Hypothalamus (tissue), 51 donors: ENCODE data around the gene LMO1.

ENCODE experiments used
- DNase-seq, 51 donors: peaks; one replicate each; lab custom pipeline; 2025; lab: John Stamatoyannopoulos, UW

LMO1 gene

DNA sequence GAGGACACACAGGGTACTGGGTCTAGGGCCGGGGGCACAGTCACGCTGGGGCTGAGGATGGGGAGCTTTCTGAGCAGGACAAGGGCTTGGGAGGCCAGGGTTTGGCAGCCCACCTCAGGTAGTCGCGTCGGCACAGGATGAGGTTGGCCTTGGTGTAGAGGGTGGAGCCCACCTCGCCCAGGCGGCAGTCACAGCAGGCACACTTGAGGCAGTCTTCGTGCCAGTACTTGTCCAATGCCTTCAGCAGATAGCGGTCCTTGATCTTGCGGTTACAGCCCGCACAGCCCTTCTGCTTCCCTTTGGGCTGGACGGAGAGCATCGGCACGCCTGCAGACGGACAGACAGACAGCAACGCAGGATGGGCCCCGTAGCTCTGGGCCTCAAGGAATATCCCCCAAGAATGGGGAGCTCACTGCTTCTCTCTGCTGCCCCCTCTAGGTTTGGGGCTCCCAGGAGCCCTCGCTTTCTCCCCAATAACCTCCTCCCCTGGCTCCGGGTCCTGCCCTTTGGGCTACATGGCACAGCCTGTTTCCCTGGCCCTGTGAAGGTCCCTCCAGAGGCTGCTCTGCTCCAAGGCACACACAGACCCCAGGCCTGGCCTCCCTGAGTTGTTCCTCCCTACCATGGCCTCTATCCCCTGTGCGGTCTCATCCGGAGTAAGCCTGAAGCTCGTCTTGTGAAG, 33.4 kb downstream of the LMO1 start:
- no peak for DNase-seq

DNA sequence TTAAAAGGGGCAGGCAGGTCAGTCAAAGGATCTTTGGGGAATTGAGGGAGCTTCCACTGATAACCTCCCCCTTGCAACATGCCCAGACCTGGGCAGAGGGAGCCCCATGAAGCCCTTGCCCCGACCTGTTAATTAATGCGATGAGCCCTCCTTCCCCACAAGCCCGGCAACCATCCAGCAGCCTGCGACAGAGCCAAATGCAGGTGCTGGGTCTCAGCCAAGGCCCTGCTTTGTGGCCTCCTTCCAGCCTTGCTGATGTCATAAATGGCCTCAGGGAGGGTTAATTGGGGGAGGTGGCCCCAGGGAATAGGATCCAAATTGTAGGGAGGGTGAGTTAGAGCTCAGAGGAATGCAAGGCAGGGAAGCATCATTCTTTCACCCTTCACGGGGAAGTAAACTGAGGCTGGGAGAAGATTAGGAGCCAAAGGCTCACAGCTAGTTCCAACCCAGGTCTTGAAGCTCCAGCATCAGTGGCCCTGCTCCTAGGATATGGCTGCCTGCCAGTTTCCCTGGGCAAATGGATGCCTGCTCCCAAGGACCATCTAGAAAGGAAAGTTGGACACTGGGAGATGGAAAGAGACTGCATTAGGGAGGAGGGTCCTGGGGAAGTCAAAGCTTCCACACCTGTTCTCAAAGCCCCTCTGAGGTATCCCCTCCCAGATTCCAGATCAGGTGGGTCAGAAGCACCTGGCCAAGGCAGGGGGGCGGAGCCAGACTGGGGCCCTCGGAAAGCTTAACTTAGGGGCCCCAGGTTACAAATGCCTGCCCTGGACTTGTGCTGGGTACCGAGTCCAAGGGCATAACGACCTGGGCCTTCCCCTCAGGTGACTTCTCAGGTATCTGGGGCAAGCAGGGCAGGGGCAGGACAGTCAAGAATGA, 34.1 kb downstream of the LMO1 start:
- DNase-seq: no peak

DNA sequence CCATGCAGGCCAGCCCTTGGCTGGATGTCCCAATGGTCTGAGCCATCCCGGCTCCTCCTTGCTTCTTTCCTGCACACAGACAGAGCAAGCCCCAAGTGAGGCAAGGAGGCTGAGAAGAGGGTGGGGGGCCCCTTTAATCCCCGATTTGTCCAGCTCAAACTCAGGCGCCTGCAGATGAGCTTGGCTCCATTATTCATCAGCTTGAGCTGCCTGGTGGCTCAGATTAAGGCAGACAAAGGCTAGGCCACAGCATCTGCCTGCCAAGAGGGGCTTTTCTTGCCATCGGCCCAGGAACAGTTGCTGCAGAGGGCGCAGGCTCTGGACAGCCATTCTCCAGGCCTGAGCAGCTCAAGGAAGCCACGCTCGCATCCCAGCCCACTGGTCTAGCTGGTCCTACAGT, 35.4 kb downstream of the LMO1 start:
- no peak for DNase-seq

DNA sequence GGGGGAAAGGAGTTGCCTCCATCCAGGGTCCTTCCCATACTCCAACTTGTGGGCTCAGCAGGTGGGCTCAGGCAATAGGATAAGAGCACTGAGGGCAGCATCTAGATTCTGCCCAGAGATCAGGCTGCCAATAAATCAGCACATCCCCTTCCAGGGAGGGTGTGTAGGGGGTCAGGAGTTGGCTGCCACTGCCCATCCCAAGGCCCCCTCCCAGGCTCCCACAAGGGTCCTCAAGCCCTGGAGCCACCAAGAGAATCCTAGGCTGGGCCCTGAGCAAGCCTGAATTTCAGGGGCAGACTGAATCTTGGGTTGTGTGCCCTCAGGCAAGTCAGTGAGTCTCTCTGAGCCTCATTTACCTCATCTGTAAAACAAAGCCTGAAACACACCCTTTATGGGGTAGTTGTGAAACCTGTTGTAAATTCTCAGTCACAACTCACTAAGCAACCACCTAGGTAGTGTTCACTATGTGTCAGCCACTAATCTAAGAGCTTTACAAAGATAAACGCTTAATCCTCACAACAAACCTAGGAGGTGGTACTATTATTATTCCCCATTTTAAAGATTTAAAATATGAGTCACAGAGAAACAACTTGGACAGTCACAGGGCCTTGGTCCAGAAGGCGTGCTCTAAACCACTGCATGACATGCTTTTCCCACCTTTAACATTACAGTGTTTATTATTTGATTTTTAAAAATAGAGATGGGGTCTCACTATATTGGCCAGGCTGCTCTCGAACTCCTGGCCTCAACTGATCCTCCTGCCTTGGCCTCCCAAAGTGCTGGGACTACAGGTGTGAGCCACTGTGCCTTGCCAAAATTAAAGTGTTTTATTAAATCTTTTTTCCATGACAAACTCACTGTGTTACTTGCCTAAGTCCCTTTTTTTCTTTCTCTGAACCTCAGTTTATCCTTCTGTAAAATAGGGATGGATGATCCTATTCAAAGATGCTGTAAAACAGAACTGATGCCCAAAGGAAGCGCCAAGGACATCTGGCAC, 36.2 kb downstream of the LMO1 start:
- DNase-seq: no peak

DNA sequence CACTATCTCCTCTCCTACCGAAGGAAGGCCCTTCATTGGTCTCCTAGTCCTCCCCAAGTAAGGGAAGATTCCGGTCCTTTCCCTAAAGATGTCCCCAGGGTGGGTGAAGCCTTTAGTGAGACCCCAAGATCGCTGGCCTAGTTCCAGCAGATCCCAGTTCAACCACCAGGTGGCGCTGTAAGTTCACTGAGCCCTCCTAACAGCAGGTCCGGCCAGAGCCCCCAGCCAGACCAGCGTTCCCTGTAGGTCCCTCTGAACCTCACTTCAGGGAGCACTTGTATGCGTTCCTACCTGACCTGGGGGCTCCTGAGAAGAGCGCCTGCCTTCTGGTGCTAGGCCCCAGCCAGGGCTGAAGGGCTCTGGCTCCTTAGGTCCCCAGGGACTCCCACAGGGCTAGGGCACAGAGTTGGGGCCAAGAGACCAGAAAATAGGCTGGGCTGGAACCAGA, 38.1 kb downstream of the LMO1 start:
- DNase-seq: peak in 50 of 51 donors; percentile 9 to 83 (median 56)

DNA sequence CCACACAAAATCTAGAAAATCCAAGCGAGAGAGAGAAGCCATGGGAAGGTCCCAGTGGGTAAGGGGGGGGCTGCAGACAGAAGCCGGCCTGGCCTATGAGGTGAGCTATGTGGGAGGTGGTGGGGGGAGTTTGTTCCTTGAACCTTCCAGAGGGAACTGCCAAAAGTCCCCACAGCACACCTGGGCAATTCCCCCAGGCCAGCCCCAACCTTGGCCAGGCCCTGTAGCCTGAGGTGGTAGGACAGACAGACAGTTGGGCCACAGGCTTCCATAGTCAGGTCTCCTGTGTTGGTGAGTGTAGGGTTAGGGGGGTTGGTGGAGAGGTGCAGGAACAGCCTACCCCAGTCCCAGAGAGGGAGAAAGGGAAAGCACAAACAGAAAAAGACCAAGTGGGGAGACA, 39.0 kb downstream of the LMO1 start:
- DNase-seq: no peak

DNA sequence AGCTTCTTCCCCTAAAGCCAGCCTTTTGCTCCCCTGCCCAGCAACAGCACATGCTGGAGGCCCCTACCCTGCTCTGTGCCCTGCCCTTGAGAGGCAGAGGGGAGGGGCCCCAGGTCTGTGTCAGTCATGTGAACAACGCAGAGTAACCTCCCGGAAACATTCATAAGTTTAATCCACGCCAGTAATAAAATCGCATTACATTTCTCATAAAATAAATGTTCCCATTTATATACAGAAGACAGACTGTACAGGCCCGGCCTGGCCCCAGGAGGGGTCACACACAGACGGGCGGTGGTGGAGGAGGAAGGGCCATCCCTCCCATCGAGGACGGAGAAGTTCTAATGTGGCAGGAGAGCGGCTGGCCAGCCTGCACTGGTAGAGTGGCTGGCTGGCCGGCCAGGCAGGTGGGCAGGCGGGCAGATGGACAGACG, 39.5 kb downstream of the LMO1 start:
- no peak for DNase-seq

DNA sequence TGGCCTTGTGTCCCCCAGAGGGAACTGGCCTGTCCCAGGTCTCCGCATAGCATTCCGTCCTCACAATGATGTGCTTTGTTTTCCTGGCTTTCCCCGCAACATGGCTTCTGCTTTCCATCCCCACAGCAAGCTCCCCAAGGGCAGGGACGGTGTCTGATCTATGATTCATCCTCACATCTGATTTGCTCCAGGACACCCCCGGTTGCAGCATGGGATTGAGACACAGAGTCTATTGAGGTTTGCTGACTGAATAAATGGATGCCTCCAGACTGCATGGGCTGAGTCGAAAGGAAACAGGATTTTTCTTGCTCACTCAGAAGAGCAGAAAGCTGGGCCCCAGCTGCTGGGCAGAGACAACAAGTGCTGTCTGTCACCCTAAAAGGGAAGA, 40.2 kb downstream of the LMO1 start:
- DNase-seq: no peak

DNA sequence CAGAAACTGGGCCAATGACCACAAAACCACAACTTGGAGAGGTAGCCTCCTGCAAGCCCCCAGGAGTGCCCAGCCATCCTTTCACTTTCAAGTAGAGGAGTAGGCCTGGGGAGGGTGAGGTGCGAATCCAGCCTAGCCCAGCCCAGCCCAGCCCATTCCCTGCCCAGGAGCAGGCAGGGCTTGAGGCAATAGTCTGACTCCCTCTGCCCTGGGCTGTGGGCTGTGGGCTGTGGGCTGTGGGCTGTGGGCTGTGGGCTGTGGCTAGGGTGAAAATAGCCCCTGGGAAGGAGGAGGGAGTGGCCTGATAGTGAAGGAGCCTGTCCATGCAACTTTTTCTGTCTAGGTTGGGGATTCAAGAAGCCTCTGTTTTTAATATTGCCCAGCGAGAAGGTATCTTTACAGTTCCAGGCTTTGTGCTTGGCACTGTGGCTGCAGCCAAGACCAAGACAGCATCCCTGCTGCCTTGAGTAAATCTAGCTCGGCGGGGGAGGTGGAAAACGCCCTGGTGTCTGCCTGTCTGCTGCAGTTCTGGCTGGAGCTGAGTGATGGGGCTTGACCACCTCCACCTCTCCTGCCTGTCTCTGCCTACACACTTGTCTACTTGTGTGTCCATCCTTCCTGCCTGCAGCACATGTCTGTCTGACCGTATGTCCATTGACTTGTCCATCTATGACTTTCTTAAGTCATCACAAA, 40.7 kb downstream of the LMO1 start:
- no peak for DNase-seq

DNA sequence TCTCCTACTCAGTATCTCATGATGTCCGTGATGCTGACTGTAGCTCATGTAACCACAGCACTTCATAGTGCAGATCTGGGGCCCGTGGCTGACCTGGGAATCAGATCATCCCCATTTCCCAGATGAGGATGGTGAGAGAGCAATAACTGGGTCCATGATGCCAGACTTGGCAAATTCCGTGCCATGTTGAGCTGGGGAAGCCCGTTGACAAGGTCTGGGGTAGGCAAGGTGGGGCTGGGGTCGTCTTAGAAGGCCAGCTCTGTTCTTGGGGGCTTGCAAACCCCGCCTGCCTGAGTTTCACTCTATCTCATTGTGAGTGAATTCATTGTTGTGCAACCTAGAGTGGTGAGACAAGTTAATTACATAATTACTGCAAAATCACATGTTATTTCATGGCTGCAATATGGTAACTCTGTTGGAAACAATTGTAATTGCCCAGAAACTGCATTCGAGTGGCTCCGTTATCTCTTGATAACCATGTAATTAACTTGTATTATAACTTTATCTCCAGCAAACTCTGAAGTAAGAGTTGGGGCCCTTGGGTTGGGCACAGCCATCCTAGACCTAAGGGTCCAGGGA, 41.7 kb downstream of the LMO1 start:
- DNase-seq: no peak

DNA sequence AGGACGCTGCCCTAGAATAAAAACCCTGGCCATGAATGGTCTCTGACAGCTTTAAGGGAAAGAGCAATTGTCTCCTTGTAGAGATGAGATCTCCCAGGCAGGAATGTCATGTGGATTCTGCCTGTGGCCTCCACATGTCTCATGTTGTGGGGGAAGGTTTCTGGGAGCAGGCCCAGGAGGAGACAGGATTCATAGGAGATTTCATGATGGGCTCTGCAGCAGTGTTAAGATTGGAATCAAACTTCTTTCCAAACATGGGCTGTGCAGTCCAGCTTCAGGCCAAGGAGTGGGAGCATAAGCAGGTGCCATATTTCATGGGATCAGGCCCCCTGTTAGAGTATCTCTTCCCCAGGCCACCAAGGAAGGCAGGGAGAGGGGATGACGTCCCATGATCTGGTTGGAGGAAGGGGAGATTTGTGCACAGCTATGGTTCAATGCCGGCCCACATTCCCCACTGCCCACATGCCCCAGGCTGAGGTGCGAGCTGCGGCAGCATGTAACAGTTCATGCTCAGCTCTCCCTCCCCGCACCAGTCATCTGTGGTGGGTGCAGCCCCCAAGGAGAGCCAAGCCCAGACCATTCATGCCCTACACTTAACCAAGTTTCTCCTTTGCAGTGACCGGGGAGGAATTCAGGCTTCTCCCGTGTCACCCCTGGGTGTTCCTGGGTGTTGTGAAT, 42.5 kb downstream of the LMO1 start:
- no peak for DNase-seq

DNA sequence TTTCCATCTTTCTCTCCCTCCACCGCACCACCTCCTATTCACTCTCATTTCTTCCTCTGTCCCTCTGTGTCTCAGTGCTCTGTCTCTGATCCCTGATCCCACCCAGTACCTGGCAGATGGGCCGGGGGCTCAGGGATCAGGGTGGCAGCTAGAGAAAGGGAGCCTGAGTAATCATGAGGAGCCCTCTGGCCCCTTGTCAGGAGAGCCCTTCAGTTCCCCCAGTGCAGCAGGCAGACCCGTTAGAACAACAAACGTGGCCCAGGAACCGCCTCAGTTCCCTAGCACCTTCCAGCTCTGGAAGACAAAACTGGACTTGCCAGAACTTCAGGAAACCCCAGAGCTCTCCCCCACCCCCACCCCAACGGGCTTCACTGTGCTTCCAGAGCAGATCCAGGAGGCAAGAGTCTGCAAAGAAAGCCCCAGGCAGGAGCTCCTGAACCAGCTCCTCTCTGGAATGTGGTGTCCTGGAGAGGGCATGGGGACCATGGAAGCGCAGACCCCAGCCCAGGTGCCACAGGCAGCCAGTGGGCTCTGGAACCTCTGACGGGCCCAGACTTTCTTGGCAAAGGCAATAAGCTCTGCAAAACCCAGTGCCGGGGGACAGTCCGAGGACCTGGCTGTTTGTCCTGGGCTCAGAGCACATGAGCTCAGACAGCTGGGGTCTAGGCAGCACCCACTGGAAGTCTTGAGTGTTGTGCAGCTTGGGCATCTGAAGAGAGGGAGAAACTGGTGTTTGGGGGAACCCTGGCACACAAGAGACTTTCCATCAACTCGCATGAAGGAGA, 43.2 kb downstream of the LMO1 start:
- DNase-seq: no peak

DNA sequence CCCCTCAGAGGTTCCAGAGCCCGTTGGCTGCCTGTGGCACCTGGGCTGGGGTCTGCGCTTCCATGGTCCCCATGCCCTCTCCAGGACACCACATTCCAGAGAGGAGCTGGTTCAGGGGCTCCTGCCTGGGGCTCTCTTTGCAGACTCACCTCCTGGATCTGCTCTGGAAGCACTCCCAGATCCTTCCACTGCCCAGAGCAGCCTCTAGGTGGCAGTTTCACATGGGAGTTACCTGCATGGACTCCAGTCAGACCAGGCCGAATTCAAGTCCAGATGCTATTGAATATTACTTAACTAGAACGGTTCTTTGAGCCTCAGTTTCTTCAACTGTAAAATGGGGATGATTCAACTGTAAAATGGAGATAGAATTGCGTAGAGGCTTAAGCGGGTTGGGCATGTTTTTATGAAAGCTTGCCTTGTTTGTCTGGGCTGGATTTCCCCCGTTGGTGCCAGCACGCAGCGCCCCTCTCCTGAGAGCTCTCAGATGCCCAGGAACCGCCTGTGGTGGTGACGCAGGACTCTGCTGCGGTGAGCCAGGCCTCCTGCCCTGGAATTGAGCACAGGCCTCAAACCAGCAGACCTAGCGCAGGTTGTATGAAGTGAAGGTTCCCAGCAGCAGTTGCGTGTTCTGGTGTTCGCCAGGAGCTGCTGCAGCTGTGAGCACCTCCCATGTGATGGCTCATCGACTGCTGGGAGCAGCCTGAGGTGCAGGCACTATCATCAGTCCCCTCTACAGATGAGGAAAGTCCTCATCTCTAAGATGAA, 44.2 kb downstream of the LMO1 start:
- peak in 12 of 51 donors; percentile 7 to 41 (median 20) for DNase-seq

DNA sequence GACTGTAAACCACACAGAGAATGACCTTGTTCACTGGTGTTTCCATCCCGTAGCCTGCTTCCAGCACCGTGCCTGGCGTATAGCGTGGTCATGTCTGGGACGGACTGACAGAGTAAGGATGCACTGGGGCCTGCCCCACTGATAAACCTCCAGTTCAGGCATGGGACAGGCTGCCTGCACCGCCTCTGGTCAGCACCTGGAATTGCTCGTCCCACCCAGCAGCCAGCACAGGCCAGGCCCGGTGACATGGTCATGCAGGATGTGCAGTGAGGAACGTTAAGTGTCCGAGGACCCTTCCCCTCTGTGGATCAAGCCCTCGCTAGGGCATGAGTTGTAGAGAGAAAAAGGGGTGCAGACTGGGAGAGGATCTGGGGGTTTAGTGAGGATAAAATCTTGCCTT, 44.8 kb downstream of the LMO1 start:
- DNase-seq: no peak

DNA sequence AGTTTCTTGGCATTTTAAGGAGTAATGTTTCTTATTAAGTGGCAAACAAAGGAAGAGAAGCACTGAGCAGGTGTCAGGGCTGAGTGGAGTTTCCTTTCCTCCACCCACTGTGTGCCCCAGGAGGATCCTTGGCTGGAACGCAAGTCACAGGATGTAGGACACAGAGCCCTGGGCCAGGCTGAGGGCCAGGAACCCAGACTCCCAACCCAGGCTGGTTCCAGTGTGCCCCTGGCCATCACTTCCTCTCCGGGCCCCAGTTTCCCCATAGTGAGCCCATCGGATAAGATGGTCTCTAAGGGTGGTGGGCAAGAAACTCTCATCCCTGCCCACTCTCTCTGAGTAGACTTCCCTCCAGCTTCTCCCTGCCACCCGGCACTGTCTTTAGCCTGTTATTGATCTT, 45.3 kb downstream of the LMO1 start:
- no peak for DNase-seq

DNA sequence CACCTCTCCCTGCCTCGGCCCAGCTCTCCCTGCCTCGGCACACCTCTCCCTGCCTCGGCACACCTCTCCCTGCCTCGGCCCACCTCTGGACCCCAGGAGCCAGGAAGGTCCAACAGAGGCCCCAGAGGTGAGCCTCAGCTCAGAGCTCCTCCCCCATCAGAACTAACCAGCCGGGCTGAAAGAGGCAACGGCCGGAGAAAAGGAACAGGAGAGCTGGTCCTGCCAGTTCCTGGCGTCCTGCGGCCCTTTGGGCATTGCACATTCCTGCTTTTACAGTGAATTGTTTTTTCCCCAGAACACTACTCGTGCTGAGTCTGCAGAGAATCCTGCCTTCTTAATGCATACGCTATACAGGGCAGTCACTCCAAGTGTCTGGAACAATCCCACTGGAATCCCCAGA, 45.8 kb downstream of the LMO1 start:
- DNase-seq: no peak

DNA sequence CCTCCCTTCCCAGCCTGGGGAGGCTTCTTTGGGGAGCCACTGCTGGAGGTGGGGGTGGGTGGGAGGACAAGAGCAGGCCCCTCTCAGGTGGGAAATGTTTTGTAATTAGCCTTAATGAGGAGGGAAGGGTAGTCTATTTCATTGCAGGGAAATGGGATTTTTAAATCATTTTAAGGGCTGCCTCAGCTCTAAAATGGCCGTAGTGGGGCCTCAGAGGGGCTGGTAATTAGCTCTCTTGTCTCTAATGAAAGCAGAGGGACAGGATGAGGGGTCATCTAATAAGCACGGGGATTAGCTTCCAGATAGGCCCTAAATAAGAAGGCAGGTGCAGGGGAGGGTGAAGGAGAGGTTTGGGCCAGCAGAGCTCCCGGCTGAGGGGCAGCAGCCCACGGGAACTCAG, 46.5 kb downstream of the LMO1 start:
- DNase-seq: no peak

DNA sequence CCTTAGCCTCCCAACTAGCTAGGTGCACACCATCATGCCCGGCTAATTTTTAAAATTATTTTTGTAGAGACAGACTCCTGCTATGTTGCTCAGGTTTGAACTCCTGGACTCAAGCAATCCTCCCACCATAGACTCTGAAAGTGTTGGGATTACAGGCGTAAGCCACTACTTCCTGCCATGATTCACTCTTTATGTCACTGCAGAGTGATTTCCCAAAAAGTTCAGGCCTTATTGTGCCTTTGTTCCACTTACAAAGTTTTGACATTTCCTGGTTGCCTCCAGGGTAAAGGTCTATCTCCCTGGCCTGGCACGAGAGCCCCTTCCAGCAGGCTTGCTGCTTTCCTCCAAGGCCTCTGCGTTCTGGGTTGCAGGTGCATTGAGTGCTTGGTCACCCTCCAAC, 50.3 kb downstream of the LMO1 start:
- no peak for DNase-seq
